Raji (cell line): ENCODE results near the gene GLCE.

Experiments
- POLR2A ChIP-seq: IDR thresholded peaks from 2 replicates; pipeline ENCODE4 v1.6.1; 2011; ENCODE audit warnings: low read depth, low read length, control low read depth; ENCODE audit not compliant: insufficient read depth

The GLCE gene

GRCh38 chr15:69288011-69288410 lies 127.6 kb downstream of the GLCE start:
- no peak for TF ChIP-seq POLR2A

DNA sequence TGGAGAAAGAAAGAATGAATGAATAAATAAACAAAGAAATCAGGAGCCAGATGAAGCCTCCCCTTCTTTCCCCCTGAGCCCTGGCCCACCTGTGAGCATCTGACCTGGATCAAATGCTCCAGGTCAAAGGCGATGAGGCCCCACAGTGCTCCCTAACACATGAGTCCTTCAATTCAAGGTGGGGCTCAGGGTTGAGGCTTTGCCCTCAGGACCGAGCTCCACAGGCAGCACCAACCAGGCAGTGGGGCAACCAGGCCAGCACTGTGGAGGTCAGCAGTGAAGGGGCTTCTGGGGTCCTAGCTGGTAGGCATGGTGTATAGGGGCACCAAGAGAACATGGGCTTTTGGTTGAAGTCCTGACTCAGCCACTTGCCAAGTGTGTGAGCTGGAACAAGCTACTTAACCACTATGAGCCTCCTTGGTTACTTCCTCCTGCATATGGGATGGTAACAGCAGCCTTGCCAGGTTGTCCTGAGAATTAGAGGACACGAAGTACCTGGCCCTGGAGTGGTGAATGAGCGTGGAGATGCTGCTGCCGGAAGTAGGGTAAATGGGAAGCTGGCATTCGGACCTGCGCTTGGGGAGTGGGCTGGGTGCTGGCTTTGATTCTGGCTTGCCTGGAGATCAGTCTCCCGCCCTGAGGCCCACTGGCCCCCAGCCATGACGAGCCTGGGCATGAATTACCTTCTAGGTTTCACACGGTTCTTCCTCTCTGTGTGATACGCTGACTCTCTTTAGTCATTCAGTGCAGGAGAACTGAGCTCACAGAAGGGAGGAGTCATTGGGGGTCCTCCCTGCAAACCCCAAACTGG lies 128.3 kb downstream of the GLCE start:
- TF ChIP-seq POLR2A = no peak

DNA sequence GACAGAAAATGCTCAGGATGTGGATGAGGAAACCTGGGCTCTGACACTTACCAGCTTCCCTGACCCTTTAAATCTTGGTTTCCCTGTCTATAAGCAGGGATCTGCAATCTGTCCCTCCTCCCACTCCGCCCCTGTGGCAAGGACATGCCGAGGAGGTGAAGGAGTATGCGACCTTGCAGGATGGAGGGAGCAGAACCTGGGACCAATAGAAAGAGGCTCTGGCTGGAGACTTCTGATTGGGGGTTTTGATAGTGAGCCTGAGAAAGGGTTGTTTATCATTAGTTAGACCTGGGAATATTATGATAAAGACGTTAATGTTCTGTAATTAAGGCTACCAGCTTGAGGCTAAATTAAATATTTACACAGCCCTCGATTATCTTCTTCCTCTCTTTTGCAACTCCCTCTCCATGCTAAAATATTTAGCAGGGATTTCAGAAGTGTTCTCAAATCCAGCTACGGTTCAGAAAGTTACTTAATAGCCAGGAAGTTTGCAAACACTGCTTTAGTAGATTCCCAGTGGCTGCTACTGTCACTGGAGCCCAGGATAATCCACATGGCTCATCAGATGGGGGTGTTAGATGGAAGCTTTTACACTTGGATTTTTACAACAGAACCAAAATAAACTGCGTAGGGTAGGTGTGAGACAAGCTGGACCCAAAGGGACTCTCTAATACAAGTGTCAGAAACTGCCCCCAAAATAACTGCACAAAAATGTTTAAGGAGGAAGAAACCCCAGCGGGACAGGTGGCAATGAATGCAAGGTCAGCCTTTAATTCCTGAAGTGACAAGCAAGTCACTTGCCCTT lies 129.1 kb downstream of the GLCE start:
- TF ChIP-seq POLR2A = no peak

DNA sequence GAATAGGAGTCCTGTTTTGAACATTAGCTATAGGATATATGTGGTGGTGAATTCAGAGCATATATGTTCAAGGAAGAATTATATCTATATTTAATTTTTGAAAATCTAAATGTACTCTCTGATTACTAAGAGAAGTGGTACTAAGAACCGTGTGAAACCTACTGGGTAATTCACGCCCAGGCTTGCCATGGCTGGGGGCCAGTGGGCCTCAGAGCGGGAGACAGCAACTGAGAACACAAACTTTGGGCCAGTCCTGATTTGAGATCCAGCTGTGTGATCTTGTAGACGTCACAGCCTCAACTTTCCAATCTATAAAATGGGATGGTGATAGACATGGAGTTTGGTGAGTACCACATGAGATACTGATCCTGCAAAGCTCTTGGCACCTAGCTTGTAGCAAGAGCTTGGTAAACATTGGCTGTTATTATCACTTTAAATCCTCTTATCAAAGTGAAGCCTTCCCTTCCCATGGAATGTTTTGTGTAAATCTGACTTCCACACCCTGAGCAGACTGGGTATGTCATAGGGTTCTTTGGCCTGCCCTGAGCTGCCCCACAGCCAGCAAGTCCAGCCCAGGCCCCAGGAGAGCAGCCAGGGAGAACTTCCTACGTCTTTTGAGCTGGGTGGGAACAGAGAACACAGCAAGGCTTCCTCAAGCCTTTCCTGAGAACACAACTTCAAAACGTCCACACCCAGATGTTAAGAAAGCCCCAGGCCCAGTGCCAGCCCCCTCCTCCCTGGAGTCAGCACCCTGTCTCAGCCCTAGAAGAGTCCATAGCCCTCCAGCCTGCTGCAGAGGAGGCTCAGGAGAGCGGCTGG lies 130.1 kb downstream of the GLCE start:
- no peak for TF ChIP-seq POLR2A

GRCh38 chr15:69292826-69293420 lies 132.5 kb downstream of the GLCE start:
- no peak for TF ChIP-seq POLR2A

DNA sequence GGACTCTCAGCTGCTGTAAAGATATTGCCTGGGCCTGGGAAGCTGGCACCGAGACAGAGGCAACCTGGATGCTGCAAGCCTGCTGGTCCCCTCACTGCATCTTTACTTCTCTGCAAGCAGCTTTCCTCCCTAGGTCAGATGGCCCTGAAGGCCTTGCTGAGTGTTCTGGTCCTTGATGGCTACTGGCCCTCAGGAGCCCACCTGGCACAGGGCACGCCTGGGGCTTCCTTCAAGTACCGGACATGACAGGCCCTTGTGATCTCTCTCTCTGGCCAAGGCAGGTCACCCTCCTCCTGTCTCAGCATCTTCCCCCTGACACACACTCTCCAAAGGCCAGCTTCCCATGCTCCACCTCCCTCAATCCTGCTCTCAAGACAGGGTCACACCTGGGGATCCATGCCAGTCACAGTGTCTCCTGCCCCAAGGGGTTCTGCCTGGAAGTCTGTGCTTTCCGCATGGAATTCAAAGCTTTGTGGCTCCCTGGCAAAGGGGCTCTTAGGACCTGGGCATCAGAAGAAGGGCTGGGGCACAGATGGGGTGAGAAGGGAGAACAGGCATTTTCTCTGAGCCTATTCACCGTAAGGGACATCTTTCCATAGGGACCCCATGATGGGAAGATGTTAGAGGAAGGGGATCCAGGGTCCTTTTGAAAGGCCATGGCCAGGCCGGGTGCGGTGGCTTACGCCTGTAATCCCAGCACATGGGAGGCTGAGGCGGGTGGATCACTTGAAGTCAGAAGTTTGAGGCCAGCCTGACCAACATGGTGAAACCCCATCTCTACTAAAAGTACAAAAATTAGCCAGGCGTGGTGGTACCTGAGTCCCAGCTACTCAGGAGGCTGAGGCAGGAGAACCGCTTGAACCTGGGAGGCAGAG lies 133.5 kb downstream of the GLCE start:
- no peak for TF ChIP-seq POLR2A

- TF ChIP-seq POLR2A = no peak
Observed at GRCh38 chr15:69296606-69297005, 136.2 kb downstream of the GLCE start.

DNA sequence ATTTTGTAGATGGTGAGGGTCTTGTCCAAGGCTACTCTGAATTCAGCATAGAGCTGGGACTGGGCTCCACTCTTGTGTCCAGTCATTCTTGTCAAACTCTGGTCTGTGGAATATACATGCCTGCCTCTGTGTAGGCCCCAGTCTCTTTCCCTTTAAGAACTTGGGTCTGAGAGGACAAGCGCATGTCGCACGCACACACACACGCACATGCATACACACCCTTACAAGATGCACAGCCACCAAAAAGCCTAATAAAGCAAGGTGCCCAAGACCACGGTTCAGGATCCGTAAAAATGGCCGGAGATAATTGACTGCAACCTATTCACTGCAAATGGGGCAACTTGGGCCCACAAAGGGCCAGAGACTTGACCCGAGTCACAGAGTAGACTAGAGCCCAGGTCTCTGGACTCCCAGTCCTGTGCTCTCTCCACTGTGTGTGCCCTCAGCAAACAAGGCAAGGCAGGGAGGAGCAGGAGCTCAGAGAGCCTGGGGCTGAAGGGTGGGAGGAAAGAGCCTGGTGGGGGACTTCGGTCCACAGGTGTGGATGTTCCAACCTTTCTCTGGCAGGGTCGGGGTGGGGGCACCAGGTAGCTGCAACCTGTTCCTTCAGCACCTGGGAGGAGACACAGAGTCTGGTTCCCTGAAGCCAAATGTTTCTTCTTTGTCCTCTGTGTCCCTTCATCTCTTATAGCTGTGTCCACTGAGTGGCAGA lies 137.4 kb downstream of the GLCE start:
- TF ChIP-seq POLR2A = no peak

DNA sequence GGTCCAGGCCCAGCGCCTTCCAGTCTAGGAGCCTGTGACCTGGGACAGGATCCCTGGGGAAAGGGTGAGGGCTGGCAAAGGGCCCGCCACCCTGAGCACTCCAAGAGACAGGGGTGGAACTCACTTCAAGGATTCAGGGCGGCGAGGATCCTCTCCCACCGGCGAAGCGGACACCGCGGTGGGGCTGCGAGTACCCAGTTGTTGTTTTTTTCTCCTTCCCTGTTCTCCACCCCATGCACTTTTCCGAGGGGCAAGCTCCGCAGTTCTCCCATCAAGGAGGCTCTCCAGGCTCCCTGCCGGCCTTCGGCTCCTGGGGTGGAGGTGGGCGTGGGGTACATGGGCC lies 137.9 kb downstream of the GLCE start:
- no peak for TF ChIP-seq POLR2A

- no peak for TF ChIP-seq POLR2A
Observed at GRCh38 chr15:69298697-69299441, 138.4 kb downstream of the GLCE start, which contains the start of gene PAQR5. Gene PAQR5, plus strand, starts transcription at chr15:69298912. Its CDS starts 61,169 bp downstream, at chr15:69360081.

DNA sequence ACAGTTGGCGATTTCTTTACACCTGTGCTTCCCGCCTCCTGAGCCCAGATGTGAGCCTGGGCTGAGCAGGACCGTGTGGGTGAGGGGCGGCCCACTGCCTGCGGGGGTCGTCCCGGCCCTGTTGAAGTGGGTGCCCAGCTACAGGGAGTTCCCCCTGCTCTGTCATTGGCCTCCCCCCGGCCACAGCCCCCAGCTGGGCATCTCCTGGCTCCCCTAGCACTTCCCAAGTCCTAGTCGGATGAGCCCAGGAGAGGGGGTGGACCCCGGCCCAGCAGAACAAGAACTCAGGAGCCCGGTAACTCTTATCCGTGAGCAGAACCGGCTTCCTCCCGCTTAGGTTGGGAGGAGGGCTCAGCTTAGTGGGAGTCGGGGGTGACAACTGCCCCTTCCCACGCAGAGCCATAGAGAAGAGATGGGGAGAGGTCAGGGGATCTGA lies 139.0 kb downstream of the GLCE start:
- no peak for TF ChIP-seq POLR2A

GRCh38 chr15:69299943-69300588 lies 139.6 kb downstream of the GLCE start:
- no peak for TF ChIP-seq POLR2A
